NT2/D1 (cell line): ENCODE data around the gene SLC12A8.

ENCODE experiments used
- DNase-seq: peaks from one replicate; pipeline ENCODE4 v3.0.0-alpha.2; 2011; ENCODE audit warnings: low read depth, low spot score
- H3K27me3 ChIP-seq: 2 replicates; pipeline ENCODE4 v1.6.0; 2011; ENCODE audit warnings: mild to moderate bottlenecking; ENCODE audit not compliant: insufficient read length, insufficient read depth
- H3K36me3 ChIP-seq: 2 replicates; pipeline ENCODE4 v1.6.1; 2011; ENCODE audit warnings: mild to moderate bottlenecking, low read length, mixed read lengths; ENCODE audit not compliant: insufficient read depth, insufficient read length
- H3K4me1 ChIP-seq: 2 replicates; pipeline ENCODE4 v1.5.1; 2011; ENCODE audit not compliant: insufficient read depth, insufficient read length
- H3K4me3 ChIP-seq: 2 replicates; pipeline ENCODE4 v1.5.1; 2011; ENCODE audit warnings: low read depth; ENCODE audit not compliant: insufficient read length
- H3K9ac ChIP-seq: 2 replicates; pipeline ENCODE4 v1.6.0; 2011; ENCODE audit warnings: low read depth; ENCODE audit not compliant: insufficient read length
- H3K9me3 ChIP-seq: 2 replicates; pipeline ENCODE4 v1.5.1; 2011; ENCODE audit warnings: mild to moderate bottlenecking, low read length; ENCODE audit not compliant: insufficient read depth
- SUZ12 ChIP-seq: IDR thresholded peaks from 2 replicates; pipeline ENCODE4 v1.6.1; 2011; ENCODE audit not compliant: insufficient read length, insufficient read depth; ENCODE audit errors: extremely low read depth
- YY1 ChIP-seq: IDR thresholded peaks from 2 replicates; pipeline ENCODE4 v1.6.1; 2011; ENCODE audit not compliant: insufficient read length, insufficient read depth
- ZNF274 ChIP-seq: IDR thresholded peaks from 2 replicates; pipeline ENCODE4 v1.6.1; 2011; ENCODE audit warnings: mild to moderate bottlenecking, low read depth, low read length

Gene SLC12A8

GRCh38 chr3:125206934-125207333, 5.6 kb downstream of the SLC12A8 start:
- H3K4me1 ChIP-seq, result no peaks in the 10 kb centered on the region
- H3K9ac ChIP-seq, result no peak overlapping the region
- H3K9me3 ChIP-seq, result peaks cover 9% of the 10 kb centered on the region; the same call in 1 of the 2 replicates
- no peaks in the 10 kb centered on the region for H3K27me3 ChIP-seq
- no peak overlapping the region for H3K4me3 ChIP-seq
- peaks cover 3% of the 10 kb centered on the region for H3K36me3 ChIP-seq
- DNase-seq, result no peak
- TF ChIP-seq ZNF274 (no peak), YY1 (no peak), SUZ12 (no peak)

DNA sequence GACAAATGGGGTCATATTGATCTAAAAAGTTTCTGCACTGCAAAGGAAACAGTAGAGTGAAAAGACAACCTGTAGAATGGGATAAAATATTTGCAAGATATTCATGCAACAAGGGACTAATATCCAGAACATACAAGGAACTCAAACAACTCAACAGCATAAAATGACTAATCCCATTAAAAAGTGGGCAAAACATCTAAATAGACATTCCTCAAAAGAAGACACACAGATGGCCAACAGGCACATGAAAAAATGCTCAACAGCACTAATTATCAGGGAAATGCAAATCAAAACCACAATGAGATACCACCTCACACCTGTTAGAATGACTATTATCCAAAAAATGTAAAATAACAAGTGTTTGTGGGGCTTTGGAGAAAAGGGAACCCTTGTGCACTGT, 8.8 kb downstream of the SLC12A8 start:
- no peaks in the 10 kb centered on the region for H3K4me1 ChIP-seq
- no peak overlapping the region for H3K9ac ChIP-seq
- no peak for DNase-seq
- peaks cover 10% of the 10 kb centered on the region; the same call in 1 of the 2 replicates for H3K9me3 ChIP-seq
- no peak overlapping the region for H3K4me3 ChIP-seq
- H3K27me3 ChIP-seq, result no peaks in the 10 kb centered on the region
- H3K36me3 ChIP-seq, result no peaks in the 10 kb centered on the region
- no peak for TF ChIP-seq SUZ12
- TF ChIP-seq ZNF274, result no peak

GRCh38 chr3:125202197-125202596, 10.4 kb downstream of the SLC12A8 start:
- H3K9me3 ChIP-seq, result peaks cover 10% of the 10 kb centered on the region; the same call in 1 of the 2 replicates
- no peak for DNase-seq
- H3K4me1 ChIP-seq, result no peaks in the 10 kb centered on the region
- TF ChIP-seq SUZ12, result no peak
- no peak for TF ChIP-seq ZNF274
- TF ChIP-seq YY1, result no peak
- no peak overlapping the region for H3K9ac ChIP-seq
- no peaks in the 10 kb centered on the region for H3K36me3 ChIP-seq
- no peak overlapping the region for H3K4me3 ChIP-seq
- H3K27me3 ChIP-seq, result no peaks in the 10 kb centered on the region

- no peak for DNase-seq
- no peak for TF ChIP-seq SUZ12
- TF ChIP-seq ZNF274, result no peak
- no peak for TF ChIP-seq YY1
- Histone ChIP-seq H3K27me3 (no peaks in the 10 kb centered on the region), H3K9ac (no peak overlapping the region), H3K4me1 (no peaks in the 10 kb centered on the region), H3K36me3 (no peaks in the 10 kb centered on the region), H3K4me3 (no peak overlapping the region), H3K9me3 (peaks cover 10% of the 10 kb centered on the region; the same call in 1 of the 2 replicates)
Measured at GRCh38 chr3:125200731-125201139, 11.8 kb downstream of the SLC12A8 start.

- Histone ChIP-seq H3K36me3 (peaks cover 7% of the 10 kb centered on the region), H3K4me1 (peaks cover 8% of the 10 kb centered on the region), H3K9ac (no peak overlapping the region), H3K27me3 (no peaks in the 10 kb centered on the region), H3K4me3 (no peak overlapping the region), H3K9me3 (no peaks in the 10 kb centered on the region)
- TF ChIP-seq ZNF274 (no peak), SUZ12 (no peak), YY1 (no peak)
- no peak for DNase-seq
Measured at GRCh38 chr3:125194849-125195601, 17.5 kb downstream of the SLC12A8 start.

GRCh38 chr3:125194061-125194848, 18.3 kb downstream of the SLC12A8 start:
- H3K27me3 ChIP-seq, result no peaks in the 10 kb centered on the region
- TF ChIP-seq SUZ12, result no peak
- TF ChIP-seq YY1, result no peak
- TF ChIP-seq ZNF274, result no peak
- no peak overlapping the region for H3K4me3 ChIP-seq
- no peaks in the 10 kb centered on the region for H3K9me3 ChIP-seq
- H3K36me3 ChIP-seq, result peaks cover 15% of the 10 kb centered on the region
- peaks cover 13% of the 10 kb centered on the region for H3K4me1 ChIP-seq
- no peak overlapping the region for H3K9ac ChIP-seq
- DNase-seq, result no peak

- no peak for DNase-seq
- Histone ChIP-seq H3K36me3 (peaks cover 31% of the 10 kb centered on the region), H3K4me1 (peaks cover 21% of the 10 kb centered on the region), H3K4me3 (no peak overlapping the region), H3K9me3 (no peaks in the 10 kb centered on the region; the same call in 1 of the 2 replicates), H3K9ac (no peak overlapping the region), H3K27me3 (no peaks in the 10 kb centered on the region)
- TF ChIP-seq SUZ12 (no peak), YY1 (no peak), ZNF274 (no peak)
Measured at GRCh38 chr3:125192190-125193035, 20.1 kb downstream of the SLC12A8 start.
